Body of pancreas (tissue), 4 donors: Measurements from ENCODE around the gene PRRT2. TPM values are rescaled to one million over a fixed set of nuclear protein-coding genes. Genes with fewer than 3 reads are reported as not detected.

Experiments used
- ATAC-seq: fragments of 150-250 bp; one replicate; pipeline ENCODE4 v1.9.1; 2016
- DNase-seq, 4 donors: peaks; one replicate each; pipeline ENCODE4 v3.0.0-alpha.2; 2019
- H3K27ac ChIP-seq, 4 donors: fragments of 200-600 bp; sonication (generic); 1 replicate in 3 of 4; 2 replicates in 1 of 4; pipeline versions ENCODE4 v1.5.1 to v1.6.1; 2016 to 2019; ENCODE audit warnings: mild to moderate bottlenecking in 1 of 4, mixed read lengths in 1 of 4, moderate library complexity in 1 of 4
- H3K27me3 ChIP-seq, 2 donors: fragments of 200-600 bp; sonication (generic); one replicate each; pipeline ENCODE4 v1.6.0; 2016; ENCODE audit warnings: mild to moderate bottlenecking in 1 of 2
- H3K36me3 ChIP-seq, 2 donors: fragments of 200-600 bp; sonication (generic); replicated peaks in 1 of 2; 2 replicates each; pipeline ENCODE4 v1.5.1; 2016; ENCODE audit warnings: low read depth in 2 of 2; ENCODE audit not compliant: insufficient read depth in 1 of 2
- H3K4me1 ChIP-seq: fragments of 200-600 bp; sonication (generic); one replicate; pipeline ENCODE4 v1.6.0; 2016
- H3K4me3 ChIP-seq, 2 donors: fragments of 200-600 bp; sonication (generic); 1 replicate in 1 of 2; 2 replicates in 1 of 2; pipeline ENCODE4 v1.5.1; 2016 to 2019
- H3K9me3 ChIP-seq, 3 donors: fragments of 200-600 bp; sonication (generic); 1 replicate in 2 of 3; 2 replicates in 1 of 3; pipeline ENCODE4 v1.5.1; 2016
- CTCF ChIP-seq, 7 experiments: fragments of 450-650 bp in 4 of 7; fragments of 200-600 bp in 3 of 7; sonication (generic) in 3 of 7; IDR thresholded peaks; one replicate each; pipeline ENCODE4 v1.5.1; 2016 to 2019; ENCODE audit warnings: antibody characterized with exemption in 7 of 7
- POLR2A ChIP-seq, 3 donors: fragments of 450-650 bp; IDR thresholded peaks; one replicate each; pipeline ENCODE4 v1.6.1; 2016; ENCODE audit warnings: antibody characterized with exemption in 3 of 3, mild to moderate bottlenecking in 2 of 3
- WGBS, 2 donors: methylation state at CpG; one replicate each; pipeline ENCODE4 v1.1.5; 2017; 5-methylcytosine and 5-hydroxymethylcytosine counted together
- intact Hi-C: fragments of 100-400 bp; cut with DNase I; formaldehyde crosslinking; loops from one replicate; pipeline ENCODE4 v1.15.1; 2023
- total RNA-seq, 2 donors: library from RNA; depleted of rRNA; stranded (reverse); fragments of >200 nt; gene quantifications; one replicate each; pipeline ENCODE4 v1.1.0, GENCODE V29; 2016

Gene PRRT2
- total RNA-seq, 2 donors from 2014 or later = 1.0 TPM; not detected in 1

- H3K4me3 ChIP-seq = no peak overlapping the region
- 75 to 77% methylated on average over 8 of the region's 8 CpGs for WGBS, 2 donors
- intact Hi-C loops = no loop called here
These were observed 8.0 kb upstream of the PRRT2 start for GRCh38 chr16:29804020-29804419.

GRCh38 chr16:29804455-29805231 is 7.3 kb upstream of the PRRT2 start:
- H3K27ac ChIP-seq = peak overlapping the region; percentile 81 to 99 (median 92)
- peak; percentile 1 for ATAC-seq
- H3K9me3 ChIP-seq = no peaks in the 10 kb centered on the region
- intact Hi-C loops = no loop called here
- no peaks in the 10 kb centered on the region for H3K27me3 ChIP-seq
- peaks cover 37% of the 10 kb centered on the region for H3K4me1 ChIP-seq
- 2 to 3% methylated on average over 16 to 26 of the region's 26 CpGs for WGBS, 2 donors
- no peak for TF ChIP-seq CTCF (IDR thresholded peaks at IDR 0.05)
- no peak for TF ChIP-seq POLR2A (IDR thresholded peaks at IDR 0.05)
- H3K36me3 ChIP-seq = peaks cover 0 to 2% of the 10 kb centered on the region in 2 donors
- H3K4me3 ChIP-seq = peak overlapping the region; percentile 17 to 92
- peak; percentile 55 to 68 (median 60) for DNase-seq

More at GRCh38 chr16:29804020-29804419, 8.0 kb upstream of the PRRT2 start:
- DNase-seq (no peak), ATAC-seq (no peak)
- Histone ChIP-seq H3K27me3 (no peaks in the 10 kb centered on the region), H3K27ac (peak overlapping the region in 2 of 4 donors; percentile 96 to 99), H3K4me1 (peaks cover 30% of the 10 kb centered on the region), H3K9me3 (no peaks in the 10 kb centered on the region), H3K36me3 (peaks cover 0 to 2% of the 10 kb centered on the region in 2 donors)
- TF ChIP-seq POLR2A (IDR thresholded peaks at IDR 0.05) (no peak), CTCF (IDR thresholded peaks at IDR 0.05) (no peak)

GRCh38 chr16:29805232-29806098 is 6.5 kb upstream of the PRRT2 start:
- ATAC-seq (peak; percentile 84), DNase-seq (peak; percentile 98 to 99 (median 98))
- 0 to 1% methylated on average over 33 to 88 of the region's 103 CpGs for WGBS, 2 donors
- intact Hi-C loops = no loop called here
- Histone ChIP-seq H3K27me3 (no peaks in the 10 kb centered on the region), H3K4me1 (peaks cover 45% of the 10 kb centered on the region), H3K4me3 (peak overlapping the region; percentile 68 to 92), H3K9me3 (no peaks in the 10 kb centered on the region), H3K36me3 (no peaks in the 10 kb centered on the region), H3K27ac (peak overlapping the region; percentile 81 to 99 (median 92))
- TF ChIP-seq CTCF (IDR thresholded peaks at IDR 0.05) (peak in 3 of 7 experiments; percentile 15 to 24 (median 19)), POLR2A (IDR thresholded peaks at IDR 0.05) (peak; percentile 91 to 95 (median 95))

- Histone ChIP-seq H3K27ac (peak within 1 kb of the TSS; percentile 81 to 99 (median 92)), H3K4me3 (peak within 1 kb of the TSS; percentile 68 to 92), H3K4me1 (peaks cover 52% of the 10 kb centered on the region), H3K9me3 (no peaks in the 10 kb centered on the region), H3K27me3 (no peaks in the 10 kb centered on the region), H3K36me3 (no peaks in the 10 kb centered on the region)
- ATAC-seq = peak; percentile 13
- 0% methylated on average over 1 of the region's 67 CpGs; no CpG with 5 or more reads in 1 of the 2 donors for WGBS, 2 donors
- peak in 2 of 4 donors; percentile 95 to 96 for DNase-seq
- TF ChIP-seq CTCF (IDR thresholded peaks at IDR 0.05) (no peak), POLR2A (IDR thresholded peaks at IDR 0.05) (no peak)
- intact Hi-C loops = no loop called here
These were observed 5.9 kb upstream of the PRRT2 start, which contains the start of gene MAZ for GRCh38 chr16:29806099-29806579. MAZ (plus strand) TSS chr16:29806529; CDS start chr16:29806702, 173 bp downstream.
